Ishikawa (cell line): ENCODE results near the gene POR.

Source experiments
- CEBPB ChIP-seq: IDR thresholded peaks from 2 replicates; pipeline ENCODE4 v1.6.1; 2012
- CREB1 ChIP-seq: IDR thresholded peaks from 2 replicates; pipeline ENCODE4 v1.6.1; 2012; ENCODE audit warnings: low read depth
- EGR1 ChIP-seq: IDR thresholded peaks from 2 replicates; pipeline ENCODE4 v1.6.1; 2012
- EP300 ChIP-seq: IDR thresholded peaks from 2 replicates; pipeline ENCODE4 v1.6.1; 2012; ENCODE audit warnings: borderline replicate concordance
- FOXM1 ChIP-seq: IDR thresholded peaks from 2 replicates; pipeline ENCODE4 v1.6.1; 2012; ENCODE audit warnings: low read depth, borderline replicate concordance
- MAX ChIP-seq: IDR thresholded peaks from 2 replicates; pipeline ENCODE4 v1.6.1; 2012
- NFIC ChIP-seq: IDR thresholded peaks from 2 replicates; pipeline ENCODE4 v1.6.1; 2012
- RAD21 ChIP-seq: IDR thresholded peaks from 2 replicates; pipeline ENCODE4 v1.6.1; 2012; ENCODE audit warnings: low read depth
- REST ChIP-seq: IDR thresholded peaks from 2 replicates; pipeline ENCODE4 v1.6.1; 2012; ENCODE audit warnings: low read depth, mild to moderate bottlenecking
- TAF1 ChIP-seq: IDR thresholded peaks from 2 replicates; pipeline ENCODE4 v1.6.1; 2012; ENCODE audit warnings: low read depth, mild to moderate bottlenecking
- TCF12 ChIP-seq: IDR thresholded peaks from 2 replicates; pipeline ENCODE4 v1.6.1; 2012; ENCODE audit warnings: low read depth
- TEAD4 ChIP-seq: IDR thresholded peaks from 2 replicates; pipeline ENCODE4 v1.6.1; 2012
- USF1 ChIP-seq: IDR thresholded peaks from 2 replicates; pipeline ENCODE4 v1.6.1; 2012
- YY1 ChIP-seq: IDR thresholded peaks from 2 replicates; pipeline ENCODE4 v1.6.1; 2012; ENCODE audit warnings: low read depth
- ZBTB7A ChIP-seq: IDR thresholded peaks from 2 replicates; pipeline ENCODE4 v1.6.1; 2012; ENCODE audit warnings: low read depth

The POR gene

GRCh38 chr7:75868153-75868552 lies 46.8 kb upstream of the POR start:
- TF ChIP-seq USF1 (no peak), FOXM1 (no peak), EGR1 (no peak), RAD21 (no peak), MAX (no peak), CEBPB (no peak)

- TF ChIP-seq CREB1, result no peak
- TF ChIP-seq FOXM1, result no peak
- TF ChIP-seq NFIC, result no peak
- TF ChIP-seq CEBPB, result no peak
- no peak for TF ChIP-seq ZBTB7A
- TF ChIP-seq USF1, result no peak
- no peak for TF ChIP-seq YY1
- TF ChIP-seq REST, result no peak
Observed at GRCh38 chr7:75869776-75870379, 45.1 kb upstream of the POR start.

GRCh38 chr7:75870557-75871161 lies 44.3 kb upstream of the POR start:
- TF ChIP-seq RAD21 (no peak), FOXM1 (no peak), TCF12 (no peak), USF1 (no peak), YY1 (no peak), EGR1 (no peak), NFIC (no peak), CEBPB (no peak), ZBTB7A (no peak)

- TF ChIP-seq RAD21 (no peak), REST (no peak), CEBPB (no peak), MAX (no peak), USF1 (no peak), EGR1 (no peak), TCF12 (no peak), CREB1 (no peak), EP300 (no peak), TEAD4 (no peak), TAF1 (no peak), ZBTB7A (no peak), FOXM1 (no peak), NFIC (no peak), YY1 (no peak)
Observed at GRCh38 chr7:75872073-75872782, 42.7 kb upstream of the POR start.
